Measurements from ENCODE around the gene ATP10B.

ATP10B gene

DNA sequence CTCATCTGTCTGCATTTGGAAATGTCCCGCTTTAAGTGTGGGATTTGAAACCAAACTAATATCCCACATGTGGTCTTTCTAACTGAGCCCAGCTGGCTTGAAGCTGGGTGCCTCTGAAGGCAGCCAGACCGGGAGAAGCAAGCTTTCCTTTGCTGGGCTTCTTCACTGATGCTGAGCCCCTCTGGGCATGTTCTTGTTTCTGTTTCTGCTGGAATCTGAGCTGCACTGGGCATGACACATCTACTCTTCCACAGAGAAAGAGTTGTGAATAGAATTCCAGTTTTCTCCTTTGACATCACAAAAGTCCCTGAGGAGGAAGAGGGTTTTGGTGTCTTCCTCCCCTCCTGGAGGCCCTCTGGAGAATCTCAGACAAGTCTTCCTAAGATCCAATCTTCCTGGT lies 179.5 kb downstream of the ATP10B start:
- DNase-seq (ENCODE audit: low spot score): no peak
- Histone ChIP-seq H3K27ac (no peak overlapping the region), H3K4me3 (no peak overlapping the region)
- TF ChIP-seq, protein P1, sequence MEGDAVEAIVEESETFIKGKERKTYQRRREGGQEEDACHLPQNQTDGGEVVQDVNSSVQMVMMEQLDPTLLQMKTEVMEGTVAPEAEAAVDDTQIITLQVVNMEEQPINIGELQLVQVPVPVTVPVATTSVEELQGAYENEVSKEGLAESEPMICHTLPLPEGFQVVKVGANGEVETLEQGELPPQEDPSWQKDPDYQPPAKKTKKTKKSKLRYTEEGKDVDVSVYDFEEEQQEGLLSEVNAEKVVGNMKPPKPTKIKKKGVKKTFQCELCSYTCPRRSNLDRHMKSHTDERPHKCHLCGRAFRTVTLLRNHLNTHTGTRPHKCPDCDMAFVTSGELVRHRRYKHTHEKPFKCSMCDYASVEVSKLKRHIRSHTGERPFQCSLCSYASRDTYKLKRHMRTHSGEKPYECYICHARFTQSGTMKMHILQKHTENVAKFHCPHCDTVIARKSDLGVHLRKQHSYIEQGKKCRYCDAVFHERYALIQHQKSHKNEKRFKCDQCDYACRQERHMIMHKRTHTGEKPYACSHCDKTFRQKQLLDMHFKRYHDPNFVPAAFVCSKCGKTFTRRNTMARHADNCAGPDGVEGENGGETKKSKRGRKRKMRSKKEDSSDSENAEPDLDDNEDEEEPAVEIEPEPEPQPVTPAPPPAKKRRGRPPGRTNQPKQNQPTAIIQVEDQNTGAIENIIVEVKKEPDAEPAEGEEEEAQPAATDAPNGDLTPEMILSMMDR (IDR thresholded peaks at IDR 0.05): no peak

GRCh38 chr5:160668356-160668755 lies 183.7 kb downstream of the ATP10B start:
- Histone ChIP-seq H3K27ac (no peak overlapping the region), H3K4me3 (no peak overlapping the region)
- TF ChIP-seq, protein P1 (IDR thresholded peaks at IDR 0.05): no peak
- no peak for DNase-seq (ENCODE audit: low spot score)

- Histone ChIP-seq H3K4me3 (no peak overlapping the region), H3K27ac (no peak overlapping the region)
- TF ChIP-seq, protein P1 (IDR thresholded peaks at IDR 0.05): no peak
- no peak for DNase-seq (ENCODE audit: low spot score)
Measured at GRCh38 chr5:160667160-160667559, 184.9 kb downstream of the ATP10B start.

DNA sequence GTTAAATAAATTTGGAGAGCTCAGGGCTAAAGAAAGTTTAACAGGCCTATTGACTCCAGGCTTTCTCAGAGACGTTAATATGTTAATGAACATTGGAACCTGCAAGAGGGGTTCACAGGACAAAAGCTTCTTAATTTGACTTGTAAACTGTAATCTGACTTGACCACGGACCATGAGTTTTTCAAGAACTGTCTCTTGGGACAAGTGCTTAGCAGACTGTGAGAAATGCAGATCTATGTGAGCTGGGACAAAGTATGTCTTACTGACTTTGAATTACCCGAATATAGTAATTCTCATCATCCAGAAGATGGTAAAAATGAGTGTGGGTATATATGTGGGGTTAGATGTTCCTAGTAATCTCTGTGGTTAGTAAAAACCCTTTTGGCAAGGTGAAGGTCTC lies 186.6 kb downstream of the ATP10B start:
- H3K27ac ChIP-seq: no peak overlapping the region
- TF ChIP-seq, protein P1 (IDR thresholded peaks at IDR 0.05): no peak
- DNase-seq (ENCODE audit: low spot score): no peak
- H3K4me3 ChIP-seq: no peak overlapping the region

DNA sequence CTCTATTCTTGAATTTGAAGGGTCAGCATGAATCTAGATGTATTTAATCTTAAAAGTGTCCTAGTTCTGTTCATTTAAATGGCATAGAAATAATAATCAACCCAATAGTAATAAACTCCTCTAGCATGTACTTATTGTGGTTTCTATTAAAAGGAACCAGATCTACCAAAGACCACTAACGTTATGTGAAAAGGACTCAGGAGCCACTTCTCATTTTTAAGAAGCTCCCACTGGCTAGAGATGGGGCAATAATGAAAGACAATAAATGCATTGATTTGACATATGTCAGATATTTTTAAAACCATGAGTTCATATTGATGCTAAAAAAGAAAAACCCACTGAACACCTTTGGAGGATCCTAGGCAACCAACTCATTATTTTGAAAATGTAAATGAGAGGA lies 191.9 kb downstream of the ATP10B start:
- Histone ChIP-seq H3K27ac (no peak overlapping the region), H3K4me3 (no peak overlapping the region)
- DNase-seq (ENCODE audit: low spot score): no peak
- TF ChIP-seq, protein P1 (IDR thresholded peaks at IDR 0.05): no peak

GRCh38 chr5:160657622-160658458 lies 194.2 kb downstream of the ATP10B start:
- TF ChIP-seq, protein P1 (IDR thresholded peaks at IDR 0.05): no peak
- no peak overlapping the region for H3K4me3 ChIP-seq
- no peak overlapping the region for H3K27ac ChIP-seq
- DNase-seq (ENCODE audit: low spot score): no peak

GRCh38 chr5:160657068-160657507 lies 194.9 kb downstream of the ATP10B start:
- TF ChIP-seq, protein P1 (IDR thresholded peaks at IDR 0.05): no peak
- DNase-seq (ENCODE audit: low spot score): no peak
- Histone ChIP-seq H3K4me3 (no peak overlapping the region), H3K27ac (no peak overlapping the region)

Data from coronary artery (tissue), 2 donors.